Measurements from ENCODE around the gene NDUFB3. TPM values are rescaled to one million over a fixed set of nuclear protein-coding genes. Genes with fewer than 3 reads are reported as not detected.

Gene NDUFB3
- total RNA-seq, 2 experiments from 2014 or later: 158 to 162 TPM

GRCh38 chr2:201105759-201106158 lies 34.0 kb downstream of the NDUFB3 start:
- intact Hi-C loops (cut with micrococcal nuclease): no loop called here
- Mint-ChIP-seq H3K4me1 (ENCODE audit: low read depth) (no peaks in the 10 kb centered on the region), H3K9me3 (no peaks in the 10 kb centered on the region), H3K36me3 (no peaks in the 10 kb centered on the region), H3K27me3 (no peaks in the 10 kb centered on the region), H3K27ac (no peak overlapping the region), H3K4me3 (no peak overlapping the region)
- no peak for DNase-seq
- ChIA-PET POLR2A (no interaction called here), CTCF (interaction anchor here (1.2 kb wide), 1 partner anchor 103 kb away, joined by 3 read pairs; no protein-coding TSS in a partner anchor)

GRCh38 chr2:201107624-201108023 lies 35.8 kb downstream of the NDUFB3 start:
- Mint-ChIP-seq H3K4me1 (ENCODE audit: low read depth) (no peaks in the 10 kb centered on the region), H3K27ac (no peak overlapping the region), H3K36me3 (no peaks in the 10 kb centered on the region), H3K4me3 (no peak overlapping the region), H3K27me3 (no peaks in the 10 kb centered on the region), H3K9me3 (no peaks in the 10 kb centered on the region)
- DNase-seq: no peak
- POLR2A ChIA-PET: interaction anchor here (0.6 kb wide), 3 partner anchors 56 to 1372 kb away, joined by 3 to 8 read pairs (median 5); partner anchors contain the start of gene CLK1
- intact Hi-C loops (cut with micrococcal nuclease): no loop called here
- CTCF ChIA-PET: interaction anchor here (0.6 to 1.4 kb wide), 3 partner anchors 25 to 1472 kb away, joined by 3 to 6 read pairs (median 3); no protein-coding TSS in a partner anchor

GRCh38 chr2:201108341-201108740 lies 36.5 kb downstream of the NDUFB3 start:
- no peaks in the 10 kb centered on the region for H3K4me1 Mint-ChIP-seq (ENCODE audit: low read depth)
- H3K36me3 Mint-ChIP-seq: no peaks in the 10 kb centered on the region
- intact Hi-C loops (cut with micrococcal nuclease): no loop called here
- ChIA-PET CTCF (interaction anchor here (1.2 to 1.4 kb wide), 2 partner anchors 24 to 50 kb away, joined by 3 to 6 read pairs; no protein-coding TSS in a partner anchor), POLR2A (no interaction called here)
- H3K27ac Mint-ChIP-seq: no peak overlapping the region
- no peaks in the 10 kb centered on the region for H3K9me3 Mint-ChIP-seq
- no peak overlapping the region for H3K4me3 Mint-ChIP-seq
- DNase-seq: no peak
- no peaks in the 10 kb centered on the region for H3K27me3 Mint-ChIP-seq

- CTCF ChIA-PET: interaction anchor here (0.7 kb wide), 1 partner anchor 42 kb away, joined by 4 read pairs; no protein-coding TSS in a partner anchor
- H3K27ac Mint-ChIP-seq: no peak overlapping the region
These were observed 37.4 kb downstream of the NDUFB3 start for GRCh38 chr2:201109186-201109585.

GRCh38 chr2:201110615-201111014 lies 38.8 kb downstream of the NDUFB3 start:
- H3K4me3 Mint-ChIP-seq: no peak overlapping the region
- CTCF ChIA-PET: interaction anchor here (1.6 kb wide), 1 partner anchor 122 kb away, joined by 3 read pairs; no protein-coding TSS in a partner anchor
- no peak for DNase-seq
- H3K27ac Mint-ChIP-seq: no peak overlapping the region
- POLR2A ChIA-PET: interaction anchor here (1.1 kb wide), 1 partner anchor 246 kb away, joined by 3 read pairs; the partner anchor contains the start of gene CLK1
- H3K36me3 Mint-ChIP-seq: peaks cover 2% of the 10 kb centered on the region
- intact Hi-C loops (cut with micrococcal nuclease): loop anchor here (10.0 kb wide), 1 partner anchor 534 kb away; the partner anchor contains the start of gene TMEM237
- H3K27me3 Mint-ChIP-seq: no peaks in the 10 kb centered on the region
- no peaks in the 10 kb centered on the region for H3K9me3 Mint-ChIP-seq
- H3K4me1 Mint-ChIP-seq (ENCODE audit: low read depth): peaks cover 12% of the 10 kb centered on the region

More at GRCh38 chr2:201109186-201109585, 37.4 kb downstream of the NDUFB3 start:
- DNase-seq: no peak
- H3K4me1 Mint-ChIP-seq (ENCODE audit: low read depth): no peaks in the 10 kb centered on the region
- no peak overlapping the region for H3K4me3 Mint-ChIP-seq
- POLR2A ChIA-PET: no interaction called here
- H3K36me3 Mint-ChIP-seq: no peaks in the 10 kb centered on the region
- intact Hi-C loops (cut with micrococcal nuclease): no loop called here
- H3K27me3 Mint-ChIP-seq: no peaks in the 10 kb centered on the region
- no peaks in the 10 kb centered on the region for H3K9me3 Mint-ChIP-seq

GRCh38 chr2:201111096-201111495 lies 39.3 kb downstream of the NDUFB3 start:
- H3K36me3 Mint-ChIP-seq: peaks cover 2% of the 10 kb centered on the region
- ChIA-PET POLR2A (interaction anchor here (1.1 kb wide), 1 partner anchor 247 kb away, joined by 3 read pairs; the partner anchor contains the start of gene CLK1), CTCF (interaction anchor here (0.6 to 1.6 kb wide), 2 partner anchors 103 to 121 kb away, joined by 3 read pairs; no protein-coding TSS in a partner anchor)
- no peak for DNase-seq
- no peak overlapping the region for H3K27ac Mint-ChIP-seq
- H3K4me1 Mint-ChIP-seq (ENCODE audit: low read depth): peaks cover 13% of the 10 kb centered on the region
- intact Hi-C loops (cut with micrococcal nuclease): loop anchor here (10.0 kb wide), 1 partner anchor 534 kb away; the partner anchor contains the start of gene TMEM237
- no peaks in the 10 kb centered on the region for H3K27me3 Mint-ChIP-seq
- no peaks in the 10 kb centered on the region for H3K9me3 Mint-ChIP-seq
- no peak overlapping the region for H3K4me3 Mint-ChIP-seq

GRCh38 chr2:201114350-201114749 lies 42.5 kb downstream of the NDUFB3 start:
- Mint-ChIP-seq H3K27ac (peak overlapping the region; percentile 72), H3K36me3 (peaks cover 15% of the 10 kb centered on the region), H3K4me1 (ENCODE audit: low read depth) (peaks cover 17% of the 10 kb centered on the region), H3K27me3 (no peaks in the 10 kb centered on the region), H3K9me3 (no peaks in the 10 kb centered on the region), H3K4me3 (peak overlapping the region; percentile 99)
- ChIA-PET POLR2A (interaction anchor here (1.1 to 2.7 kb wide), 2 partner anchors 42 to 225 kb away, joined by 3 to 9 read pairs; partner anchors contain the start of genes NDUFB3, NIF3L1 and PPIL3), CTCF (interaction anchor here (1.0 to 2.7 kb wide), 3 partner anchors 69 to 193 kb away, joined by 3 to 7 read pairs (median 3); partner anchors contain the start of gene CASP10)
- DNase-seq: no peak
- intact Hi-C loops (cut with micrococcal nuclease): loop anchor here (10.0 kb wide), 1 partner anchor 530 kb away; the partner anchor contains the start of gene TMEM237

GRCh38 chr2:201114846-201115245 lies 43.0 kb downstream of the NDUFB3 start:
- DNase-seq: no peak
- Mint-ChIP-seq H3K4me3 (peak overlapping the region; percentile 99), H3K4me1 (ENCODE audit: low read depth) (peaks cover 17% of the 10 kb centered on the region), H3K36me3 (peaks cover 18% of the 10 kb centered on the region), H3K27me3 (no peaks in the 10 kb centered on the region), H3K27ac (peak overlapping the region; percentile 72), H3K9me3 (no peaks in the 10 kb centered on the region)
- intact Hi-C loops (cut with micrococcal nuclease): loop anchor here (10.0 kb wide), 1 partner anchor 530 kb away; the partner anchor contains the start of gene TMEM237
- POLR2A ChIA-PET: interaction anchor here (1.1 to 8.6 kb wide), 3 partner anchors 43 to 251 kb away, joined by 3 to 49 read pairs (median 9); partner anchors contain the start of genes CLK1, NDUFB3, NIF3L1 and PPIL3
- CTCF ChIA-PET: interaction anchor here (0.6 to 2.7 kb wide), 7 partner anchors 43 to 213 kb away, joined by 3 to 7 read pairs (median 4); partner anchors contain the start of genes CASP10 and ORC2

- Mint-ChIP-seq H3K9me3 (no peaks in the 10 kb centered on the region), H3K27ac (peak within 1 kb of the TSS; percentile 97), H3K36me3 (peaks cover 28% of the 10 kb centered on the region), H3K4me3 (peak within 1 kb of the TSS; percentile 99), H3K27me3 (no peaks in the 10 kb centered on the region), H3K4me1 (ENCODE audit: low read depth) (peaks cover 19% of the 10 kb centered on the region)
- POLR2A ChIA-PET: interaction anchor here (0.6 to 8.6 kb wide), 17 partner anchors 26 to 413 kb away, joined by 3 to 49 read pairs (median 3); partner anchors contain the start of genes CASP10, CASP8, CLK1 and NIF3L1
- CTCF ChIA-PET: interaction anchor here (0.6 to 2.8 kb wide), 11 partner anchors 19 to 215 kb away, joined by 4 to 16 read pairs (median 6); partner anchors contain the start of genes CASP10 and ORC2
- intact Hi-C loops (cut with micrococcal nuclease): loop anchor here (1.0 to 10.0 kb wide), 6 partner anchors 34 to 528 kb away; partner anchors contain the start of genes CASP10, CLK1 and TMEM237
- peak; percentile 92 for DNase-seq
These were observed 44.5 kb downstream of the NDUFB3 start, which contains the start of gene CFLAR for GRCh38 chr2:201116115-201116958. TSS of gene CFLAR (plus strand) at chr2:201116164. CDS start at chr2:201129866, 13,702 bp downstream.

GRCh38 chr2:201116959-201117734 lies 45.3 kb downstream of the NDUFB3 start:
- Mint-ChIP-seq H3K4me1 (ENCODE audit: low read depth) (peaks cover 25% of the 10 kb centered on the region), H3K4me3 (peak overlapping the region; percentile 99), H3K27me3 (no peaks in the 10 kb centered on the region), H3K36me3 (peaks cover 35% of the 10 kb centered on the region), H3K9me3 (no peaks in the 10 kb centered on the region), H3K27ac (peak overlapping the region; percentile 97)
- intact Hi-C loops (cut with micrococcal nuclease): loop anchor here (1.0 to 10.0 kb wide), 8 partner anchors 34 to 528 kb away; partner anchors contain the start of genes CASP10, CLK1, HYCC2 and NIF3L1
- ChIA-PET POLR2A (interaction anchor here (0.7 to 8.6 kb wide), 18 partner anchors 27 to 414 kb away, joined by 3 to 49 read pairs (median 4); partner anchors contain the start of genes CASP10, CASP8, CLK1 and NIF3L1), CTCF (interaction anchor here (0.6 to 2.8 kb wide), 15 partner anchors 18 to 414 kb away, joined by 3 to 16 read pairs (median 6); partner anchors contain the start of gene CASP10)
- peak; percentile 54 for DNase-seq
